BJ (cell line): Measurements from ENCODE around the gene MRPL41. TPM values are rescaled to one million over a fixed set of nuclear protein-coding genes. Genes with fewer than 3 reads are reported as not detected.

Source experiments
- CTCF ChIA-PET: fragments of 350-600 bp; formaldehyde crosslinking; extraction: SDS; loops from one replicate; lab custom pipeline; 2021; ENCODE audit warnings: antibody characterized with exemption, inconsistent platforms; lab: Yijun Ruan, JAX
- POLR2A ChIA-PET: fragments of 300-600 bp; sonication (Branson Sonifier 250); formaldehyde crosslinking; extraction: SDS; loops from one replicate; lab custom pipeline; 2021; ENCODE audit warnings: antibody characterized with exemption; lab: Charles Lee
- DNase-seq: peaks from one replicate; pipeline ENCODE4 v3.0.0-alpha.2; 2011; ENCODE audit warnings: low read depth
- H3K27me3 ChIP-seq: 2 replicates; pipeline ENCODE4 v1.6.0; 2011; ENCODE audit warnings: low read length; ENCODE audit not compliant: control insufficient read depth, insufficient read depth
- H3K36me3 ChIP-seq: 2 replicates; pipeline ENCODE4 v1.5.1; 2011; ENCODE audit warnings: low read length; ENCODE audit not compliant: control insufficient read depth, insufficient read depth
- H3K4me3 ChIP-seq: 2 replicates; pipeline ENCODE4 v1.5.1; 2011; ENCODE audit warnings: low read depth, mild to moderate bottlenecking, control low read depth, low read length
- CTCF ChIP-seq: IDR thresholded peaks from 2 replicates; pipeline ENCODE4 v1.5.1; 2011; ENCODE audit warnings: low read depth, mild to moderate bottlenecking, control low read depth, inconsistent platforms, low read length, moderate library complexity; ENCODE audit not compliant: insufficient read depth
- polyA plus RNA-seq: library from polyadenylated mRNA; depleted of rRNA; stranded (reverse); fragments of >200 nt; gene quantifications from 2 replicates; pipeline ENCODE4 v1.2.3, GENCODE V29; 2011

The MRPL41 gene
- polyA plus RNA-seq, 1 experiment = 28.7 TPM

- no peak for DNase-seq
- Histone ChIP-seq H3K36me3 (peaks cover 13% of the 10 kb centered on the region), H3K27me3 (no peaks in the 10 kb centered on the region), H3K4me3 (no peak overlapping the region)
- CTCF ChIA-PET = no interaction called here
- no peak for TF ChIP-seq CTCF
- POLR2A ChIA-PET = no interaction called here
Measured at GRCh38 chr9:137569609-137570203, 18.0 kb downstream of the MRPL41 start.

GRCh38 chr9:137570566-137570965 is 18.9 kb downstream of the MRPL41 start:
- H3K4me3 ChIP-seq = no peak overlapping the region
- H3K36me3 ChIP-seq = peaks cover 10% of the 10 kb centered on the region
- CTCF ChIA-PET = no interaction called here
- no peak for TF ChIP-seq CTCF
- POLR2A ChIA-PET = no interaction called here
- no peaks in the 10 kb centered on the region for H3K27me3 ChIP-seq
- no peak for DNase-seq

GRCh38 chr9:137574192-137574591 is 22.5 kb downstream of the MRPL41 start:
- POLR2A ChIA-PET = no interaction called here
- H3K27me3 ChIP-seq = no peaks in the 10 kb centered on the region
- CTCF ChIA-PET = interaction anchor here (0.6 kb wide), 2 partner anchors 9 to 317 kb away, joined by 3 to 5 read pairs; no protein-coding TSS in a partner anchor
- no peak for TF ChIP-seq CTCF
- H3K4me3 ChIP-seq = no peak overlapping the region
- no peak for DNase-seq
- peaks cover 10% of the 10 kb centered on the region for H3K36me3 ChIP-seq

- ChIA-PET POLR2A (no interaction called here), CTCF (no interaction called here)
- no peaks in the 10 kb centered on the region for H3K27me3 ChIP-seq
- H3K4me3 ChIP-seq = no peak overlapping the region
- no peak for DNase-seq
- no peak for TF ChIP-seq CTCF
- H3K36me3 ChIP-seq = peaks cover 14% of the 10 kb centered on the region
Measured at GRCh38 chr9:137575364-137575715, 23.7 kb downstream of the MRPL41 start.

- H3K27me3 ChIP-seq = no peaks in the 10 kb centered on the region
Measured at GRCh38 chr9:137575716-137576411, 24.2 kb downstream of the MRPL41 start.

More at GRCh38 chr9:137575716-137576411, 24.2 kb downstream of the MRPL41 start:
- ChIA-PET POLR2A (no interaction called here), CTCF (no interaction called here)
- no peak for TF ChIP-seq CTCF
- DNase-seq = no peak
- Histone ChIP-seq H3K36me3 (peaks cover 17% of the 10 kb centered on the region), H3K4me3 (no peak overlapping the region)
